A549 (cell line): Measurements from ENCODE around the gene PAPPA2.

ENCODE experiments used
- CEBPB ChIP-seq, 2 experiments: fragments of >200 bp in 1 of 2; sonication (Bioruptor Twin) in 1 of 2; formaldehyde crosslinking in 1 of 2; IDR thresholded peaks; 2 replicates each; pipeline ENCODE4 v1.6.1; 2012 to 2016
- CHD4 ChIP-seq: fragments of 200-600 bp; sonication (generic); IDR thresholded peaks from 2 replicates; pipeline ENCODE4 v1.6.1; 2016; ENCODE audit warnings: antibody characterized with exemption, mild to moderate bottlenecking, borderline replicate concordance
- CTCF ChIP-seq: fragments of >200 bp; sonication (Bioruptor Twin); formaldehyde crosslinking; IDR thresholded peaks from 3 replicates; pipeline ENCODE4 v1.5.1; 2016
- JUN ChIP-seq, 2 experiments: fragments of >200 bp; sonication (Bioruptor Twin); formaldehyde crosslinking; IDR thresholded peaks; 2 replicates in 1 of 2; 3 replicates in 1 of 2; pipeline ENCODE4 v1.6.1; 2016 to 2017
- MAFK ChIP-seq: fragments of 450-650 bp; IDR thresholded peaks from 2 replicates; pipeline ENCODE4 v1.6.1; 2014; ENCODE audit not compliant: partially characterized antibody
- PHF8 ChIP-seq: fragments of 200-600 bp; sonication (generic); IDR thresholded peaks from 2 replicates; pipeline ENCODE4 v1.6.1; 2016; ENCODE audit warnings: low read depth, mild to moderate bottlenecking, antibody characterized with exemption, moderate library complexity, borderline replicate concordance
- POLR2A ChIP-seq: IDR thresholded peaks from 2 replicates; pipeline ENCODE4 v1.6.1; 2012; ENCODE audit warnings: mild to moderate bottlenecking, low read length
- POLR2AphosphoS2 ChIP-seq: conservative IDR thresholded peaks from 2 replicates; pipeline ENCODE4 v1.6.1; 2012; ENCODE audit warnings: low read length, improper control_type of control experiment, inconsistent platforms
- RARB ChIP-seq: fragments of 250-450 bp; sonication (Bioruptor Pico); IDR thresholded peaks from 2 replicates; pipeline ENCODE4 v1.8.0; 2021; ENCODE audit warnings: mild to moderate bottlenecking, moderate library complexity
- REST ChIP-seq: fragments of 200-600 bp; sonication (generic); IDR thresholded peaks from 2 replicates; pipeline ENCODE4 v1.6.1; 2016; ENCODE audit warnings: antibody characterized with exemption, mild to moderate bottlenecking, moderate library complexity
- RFX5 ChIP-seq: fragments of 450-650 bp; IDR thresholded peaks from 2 replicates; pipeline ENCODE4 v1.7.1; 2014; ENCODE audit warnings: antibody characterized with exemption, mild to moderate bottlenecking, moderate library complexity
- SREBF2 ChIP-seq: fragments of 450-650 bp; IDR thresholded peaks from 2 replicates; pipeline ENCODE4 v1.6.1; 2014; ENCODE audit warnings: mild to moderate bottlenecking, moderate library complexity
- ZFP36 ChIP-seq: fragments of 450-650 bp; IDR thresholded peaks from 2 replicates; pipeline ENCODE4 v1.6.1; 2014; ENCODE audit warnings: borderline replicate concordance; ENCODE audit not compliant: partially characterized antibody

DNA sequence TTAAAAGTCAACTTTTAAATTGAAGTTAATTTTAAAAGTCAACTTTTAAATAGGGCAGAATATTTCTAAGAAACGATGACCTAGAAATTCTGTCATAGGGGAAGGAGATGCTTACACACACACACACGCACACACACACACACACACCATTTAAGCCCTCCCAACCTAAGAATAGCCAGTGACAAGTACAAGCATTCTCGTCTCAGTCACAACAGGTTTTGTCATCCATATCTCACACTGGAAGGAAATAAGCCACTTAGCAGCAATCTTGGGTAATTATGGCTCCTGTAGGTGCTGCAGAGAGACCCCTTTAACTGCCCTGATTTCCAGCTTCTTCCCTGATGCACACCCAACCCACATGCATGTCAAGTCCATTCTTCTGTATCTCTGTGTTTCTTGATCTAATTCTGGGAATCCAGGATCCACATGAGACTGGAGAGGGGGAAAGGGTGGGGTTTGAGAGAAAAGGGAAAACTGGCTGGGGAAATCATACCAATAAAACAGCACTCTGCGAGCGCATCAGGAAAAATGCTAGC lies 338.1 kb downstream of the PAPPA2 start:
- TF ChIP-seq REST = no peak
- no peak for TF ChIP-seq CTCF
- TF ChIP-seq CEBPB (IDR thresholded peaks at IDR 0.05) = no peak
- no peak for TF ChIP-seq RARB (CRISPR knock-in tag)
- no peak for TF ChIP-seq POLR2A
- TF ChIP-seq POLR2AphosphoS2 = no peak
- TF ChIP-seq ZFP36 = no peak
- no peak for TF ChIP-seq RFX5
- TF ChIP-seq PHF8 = no peak
- TF ChIP-seq CHD4 = no peak
- TF ChIP-seq MAFK = no peak
- no peak for TF ChIP-seq SREBF2
- no peak for TF ChIP-seq JUN (IDR thresholded peaks at IDR 0.05)
